Retinal pigment epithelial cell (primary cell): ENCODE data around the gene CLSTN1.
"Not testable (repeated sequence)": the region's sequence is repeated elsewhere in the genome, so short reads cannot be mapped to it uniquely, and the experiment has no call there.

Source experiments
- DNase-seq: peaks from one replicate; pipeline ENCODE4 v3.0.0-alpha.2; 2010; ENCODE audit warnings: low read depth
- H3K4me3 ChIP-seq: 2 replicates; pipeline ENCODE4 v1.5.1; 2011; ENCODE audit warnings: mild to moderate bottlenecking, low read length, control low read depth, moderate library complexity
- TF ChIP-seq, protein P1 (sequence below): conservative IDR thresholded peaks from 2 replicates; pipeline ENCODE4 v1.5.1; 2011; ENCODE audit warnings: low read depth, low read length, control low read depth, inconsistent platforms

CLSTN1 gene

DNA sequence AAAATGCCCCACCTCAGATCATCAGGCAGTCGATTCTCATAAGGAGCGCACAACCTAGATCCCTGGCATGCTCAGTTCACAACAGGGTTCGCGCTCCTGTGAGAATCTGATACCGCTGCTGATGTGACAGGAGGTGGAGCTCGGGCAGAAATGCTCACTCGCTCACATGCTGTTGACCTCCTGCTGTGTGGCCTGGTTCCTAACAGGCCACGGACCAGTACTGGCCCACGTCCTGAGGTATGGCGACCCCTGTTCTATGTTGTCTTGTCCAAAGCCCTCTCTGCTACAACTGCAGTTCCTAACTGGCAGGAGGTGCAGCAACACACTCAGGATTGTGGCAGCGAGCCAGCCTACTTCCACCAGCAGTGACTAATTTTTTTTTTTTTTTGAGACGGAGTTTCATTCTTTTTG is 70.6 kb downstream of the CLSTN1 start:
- TF ChIP-seq, protein P1, sequence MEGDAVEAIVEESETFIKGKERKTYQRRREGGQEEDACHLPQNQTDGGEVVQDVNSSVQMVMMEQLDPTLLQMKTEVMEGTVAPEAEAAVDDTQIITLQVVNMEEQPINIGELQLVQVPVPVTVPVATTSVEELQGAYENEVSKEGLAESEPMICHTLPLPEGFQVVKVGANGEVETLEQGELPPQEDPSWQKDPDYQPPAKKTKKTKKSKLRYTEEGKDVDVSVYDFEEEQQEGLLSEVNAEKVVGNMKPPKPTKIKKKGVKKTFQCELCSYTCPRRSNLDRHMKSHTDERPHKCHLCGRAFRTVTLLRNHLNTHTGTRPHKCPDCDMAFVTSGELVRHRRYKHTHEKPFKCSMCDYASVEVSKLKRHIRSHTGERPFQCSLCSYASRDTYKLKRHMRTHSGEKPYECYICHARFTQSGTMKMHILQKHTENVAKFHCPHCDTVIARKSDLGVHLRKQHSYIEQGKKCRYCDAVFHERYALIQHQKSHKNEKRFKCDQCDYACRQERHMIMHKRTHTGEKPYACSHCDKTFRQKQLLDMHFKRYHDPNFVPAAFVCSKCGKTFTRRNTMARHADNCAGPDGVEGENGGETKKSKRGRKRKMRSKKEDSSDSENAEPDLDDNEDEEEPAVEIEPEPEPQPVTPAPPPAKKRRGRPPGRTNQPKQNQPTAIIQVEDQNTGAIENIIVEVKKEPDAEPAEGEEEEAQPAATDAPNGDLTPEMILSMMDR = no peak
- H3K4me3 ChIP-seq = no peak overlapping the region
- peak; percentile 19 for DNase-seq

DNA sequence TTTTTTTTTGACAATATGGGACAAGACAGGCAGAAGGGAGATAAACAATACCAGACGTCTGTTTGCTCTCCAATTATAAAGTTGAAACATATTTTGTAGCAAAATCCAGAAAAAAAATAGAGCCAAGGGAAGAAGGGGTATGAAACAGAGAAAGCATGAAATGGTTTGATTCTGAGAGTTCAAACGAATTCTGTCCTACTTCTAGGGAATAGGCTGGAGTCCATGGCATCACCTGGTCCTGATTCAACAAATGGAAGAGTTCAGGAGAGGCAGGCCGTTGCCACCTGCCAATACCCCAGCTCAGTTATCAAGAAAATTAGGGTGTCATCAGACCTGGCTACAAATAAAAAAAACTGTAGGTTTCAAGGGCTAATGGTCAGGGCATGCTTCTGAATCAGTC is 71.8 kb downstream of the CLSTN1 start:
- DNase-seq = no peak
- TF ChIP-seq, protein P1 = no peak
- H3K4me3 ChIP-seq = no peak overlapping the region

DNA sequence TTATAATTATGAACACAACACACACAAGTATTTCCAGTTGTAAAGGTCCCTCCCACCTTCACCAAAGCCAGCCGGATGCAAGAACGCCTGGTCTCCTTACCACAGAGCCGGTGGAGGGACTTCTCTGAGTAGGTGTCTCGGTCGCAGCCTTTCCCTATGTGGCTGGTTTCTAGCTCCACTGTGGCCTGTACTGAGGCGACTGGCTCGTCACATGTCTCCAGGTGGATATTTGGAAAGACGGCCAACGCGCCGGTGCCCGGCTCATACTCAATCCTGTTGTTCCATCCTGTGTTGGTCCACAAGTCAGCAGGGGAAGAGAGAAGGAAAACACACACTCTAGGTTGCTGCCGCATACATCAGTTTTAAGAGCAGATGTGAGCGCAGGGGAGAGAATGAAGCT is 74.4 kb downstream of the CLSTN1 start:
- no peak for DNase-seq
- no peak overlapping the region for H3K4me3 ChIP-seq
- TF ChIP-seq, protein P1 = no peak

DNA sequence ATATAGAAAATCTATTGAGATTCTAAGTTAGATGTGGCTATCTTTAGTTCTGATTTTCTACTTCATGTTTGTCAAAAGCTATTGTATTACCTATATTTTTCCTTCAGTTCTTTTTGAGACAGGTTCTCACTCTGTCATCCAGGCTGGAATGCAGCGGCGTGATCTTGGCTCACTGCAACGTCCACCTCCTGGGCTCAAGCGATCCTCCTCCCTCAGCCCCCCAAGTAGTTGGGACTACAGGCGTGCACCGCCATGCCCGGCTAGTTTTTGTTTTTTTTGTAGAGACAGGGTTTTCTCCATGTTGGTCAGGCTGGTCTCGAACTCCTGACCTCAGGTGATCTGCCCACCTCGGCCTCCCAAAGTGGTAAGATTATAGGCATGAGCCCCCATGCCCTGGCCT is 75.4 kb downstream of the CLSTN1 start:
- H3K4me3 ChIP-seq, DNase-seq: not testable (repeated sequence)

DNA sequence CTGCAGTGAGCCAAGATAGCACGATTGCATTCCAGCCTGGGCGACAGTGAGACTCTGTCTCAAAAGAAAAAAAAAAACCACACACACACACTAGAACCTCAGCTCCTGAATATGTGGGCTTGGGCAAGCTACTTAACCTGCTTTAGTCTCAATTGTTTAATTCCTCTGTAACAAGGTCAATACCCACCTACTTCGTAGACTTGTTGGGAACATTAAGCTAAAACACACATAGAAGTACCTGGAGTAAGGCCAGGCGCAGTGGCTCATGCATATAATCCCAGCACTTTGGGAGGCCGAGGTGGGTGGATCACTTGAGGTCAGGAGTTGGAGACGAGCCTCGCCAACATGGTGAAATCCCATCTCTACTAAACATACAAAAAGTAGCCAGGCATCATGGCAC is 77.1 kb downstream of the CLSTN1 start:
- no peak overlapping the region for H3K4me3 ChIP-seq
- TF ChIP-seq, protein P1 = no peak

DNA sequence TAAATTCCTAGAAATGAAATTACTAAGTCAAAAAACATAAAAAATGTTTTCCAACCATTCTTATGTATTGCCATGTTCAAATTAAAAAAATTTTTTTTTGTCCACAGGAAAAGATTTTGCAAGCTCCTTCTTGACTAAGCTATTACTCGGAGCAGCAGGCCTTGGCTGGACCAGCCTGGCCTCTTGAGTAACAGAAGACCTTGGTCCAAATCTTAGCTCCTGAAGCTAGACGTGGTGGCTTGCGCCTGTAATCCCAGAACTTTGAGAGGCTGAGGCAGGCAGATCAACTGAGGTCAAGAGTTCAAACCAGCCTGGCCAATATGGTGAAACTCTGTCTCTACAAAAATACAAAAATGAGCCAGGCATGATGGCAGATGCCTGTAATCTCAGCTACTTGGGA is 77.6 kb downstream of the CLSTN1 start:
- H3K4me3 ChIP-seq = no peak overlapping the region
- TF ChIP-seq, protein P1 = no peak
- DNase-seq = no peak

More for the DNA sequence above, 77.1 kb downstream of the CLSTN1 start:
- peak; percentile 8 for DNase-seq

DNA sequence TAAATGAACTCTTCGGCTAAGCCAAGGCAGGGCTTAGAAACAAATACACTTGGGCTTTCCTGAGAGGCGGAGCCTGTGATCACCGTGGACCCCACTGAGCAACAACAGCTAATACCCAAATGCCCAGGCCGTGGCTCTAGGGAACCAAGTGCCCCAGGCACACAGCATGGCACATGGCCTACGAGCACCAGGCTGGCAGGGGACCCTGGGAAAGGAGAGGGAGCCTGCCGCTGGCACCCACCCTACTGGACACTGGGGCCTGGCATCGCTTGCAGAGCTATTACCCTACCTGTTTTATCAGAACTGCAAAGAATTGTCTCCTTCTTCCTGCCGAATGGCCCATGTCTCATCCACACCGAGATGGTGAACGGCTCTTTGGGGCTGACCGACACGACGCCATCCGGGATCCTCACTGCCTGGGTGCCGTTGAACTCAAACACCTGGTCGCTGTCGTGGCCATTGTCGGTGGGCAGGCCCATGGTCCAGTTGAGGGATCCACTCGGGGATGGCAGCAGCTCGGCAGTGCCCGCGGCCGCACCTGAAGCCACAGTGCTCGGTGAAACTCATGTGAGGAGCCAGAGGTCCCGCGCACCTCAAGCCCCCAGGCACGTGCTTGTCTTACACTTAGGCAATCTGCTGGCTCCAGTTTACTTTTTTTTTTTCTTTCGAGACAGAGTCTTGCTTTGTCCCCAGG is 79.5 kb downstream of the CLSTN1 start:
- DNase-seq = no peak
- TF ChIP-seq, protein P1 = no peak
- H3K4me3 ChIP-seq = no peak overlapping the region
